K562 (cell line): ENCODE results near the gene NRXN2. TPM values are rescaled to one million over a fixed set of nuclear protein-coding genes. Genes with fewer than 3 reads are reported as not detected.

Experiments
- BMI1 ChIP-seq: fragments of 150-350 bp; IDR thresholded peaks from 2 replicates; pipeline ENCODE4 v1.6.1; 2014; ENCODE audit warnings: low read length
- C11orf30 ChIP-seq: fragments of 450-650 bp; IDR thresholded peaks from 2 replicates; pipeline ENCODE4 v1.6.1; 2016; ENCODE audit warnings: low read depth, mild to moderate bottlenecking
- GTF2E2 ChIP-seq: fragments of 200-800 bp; sonication (Bioruptor generic); IDR thresholded peaks from 2 replicates; pipeline ENCODE4 v1.6.1; 2016; ENCODE audit warnings: missing genetic modification characterization, missing compliant biosample characterization
- JUND ChIP-seq, 2 experiments: IDR thresholded peaks; 2 replicates in 1 of 2; 3 replicates in 1 of 2; pipeline ENCODE4 v1.6.1; 2011; ENCODE audit warnings: borderline replicate concordance in 2 of 2, low read depth in 2 of 2, low read length in 2 of 2, improper control_type of control experiment in 1 of 2, missing biosample characterization in 1 of 2, missing genetic modification characterization in 1 of 2, missing genetic modification reagents in 1 of 2
- NFE2L1 ChIP-seq: fragments of 450-650 bp; IDR thresholded peaks from 2 replicates; pipeline ENCODE4 v1.6.1; 2016; ENCODE audit warnings: missing genetic modification characterization, low read depth, mild to moderate bottlenecking, missing compliant biosample characterization, moderate library complexity, borderline replicate concordance
- NFXL1 ChIP-seq: fragments of 450-650 bp; formaldehyde crosslinking; IDR thresholded peaks from 2 replicates; pipeline ENCODE4 v1.4.0; 2021; ENCODE audit warnings: mild to moderate bottlenecking
- NR2C2 ChIP-seq, 2 experiments: fragments of 200-800 bp in 1 of 2; sonication (Bioruptor generic) in 1 of 2; sonication (generic) in 1 of 2; formaldehyde crosslinking in 1 of 2; IDR thresholded peaks; 2 replicates each; pipeline versions ENCODE4 v1.6.1 to v1.8.0; 2016 to 2022; ENCODE audit warnings: mild to moderate bottlenecking in 1 of 2, missing compliant biosample characterization in 1 of 2, missing genetic modification characterization in 1 of 2, missing genetic modification reagents in 1 of 2
- YY1 ChIP-seq, 3 experiments: IDR thresholded peaks; 2 replicates each; pipeline ENCODE4 v1.6.1; 2011; ENCODE audit warnings: low read length in 2 of 3, mild to moderate bottlenecking in 2 of 3, moderate library complexity in 2 of 3, borderline replicate concordance in 1 of 3, control low read depth in 1 of 3, low read depth in 1 of 3; ENCODE audit not compliant: insufficient read depth in 3 of 3, insufficient replicate concordance in 2 of 3, control insufficient read depth in 1 of 3, insufficient read length in 1 of 3; ENCODE audit errors: extremely low read depth in 1 of 3
- polyA plus RNA-seq, 8 experiments: library from polyadenylated mRNA; depleted of rRNA in 4 of 8; stranded (reverse) in 5 of 8; unstranded in 3 of 8; fragments of >200 nt; fragmentation: Nextera tagmentation in 2 of 8; fragmentation: Illumina TruSeq in 1 of 8; extraction: Ambion mirVana in 2 of 8; extraction: Trizol in 1 of 8; gene quantifications; 2 replicates each; pipeline versions ENCODE4 v1.2.1 to v1.2.3, GENCODE V29; 2011 to 2014; ENCODE audit warnings: inconsistent platforms in 1 of 8, missing spikeins in 1 of 8
- total RNA-seq, 7 experiments: library from RNA; depleted of rRNA in 6 of 7; stranded (reverse); fragments of >200 nt in 6 of 7; fragmentation: Illumina TruSeq in 2 of 7; extraction: Trizol in 2 of 7; gene quantifications; 2 replicates each; pipeline versions ENCODE4 v1.2.1 to v1.2.3, GENCODE V29; 2011 to 2021; ENCODE audit warnings: low replicate concordance in 1 of 7
- TF ChIP-seq, protein P1 (sequence below): fragments of 250-450 bp; sonication (Bioruptor Pico); IDR thresholded peaks from 2 replicates; pipeline ENCODE4 v1.5.1; 2021; ENCODE audit warnings: mild to moderate bottlenecking
- TF ChIP-seq, protein P2 (sequence below): IDR thresholded peaks from 2 replicates; pipeline ENCODE4 v1.6.1; 2011; ENCODE audit not compliant: insufficient read length; ENCODE audit errors: extremely low read depth
- TF ChIP-seq, protein P3 (sequence below): fragments of 450-650 bp; IDR thresholded peaks from 2 replicates; pipeline ENCODE4 v1.6.1; 2016; ENCODE audit warnings: missing biosample characterization, missing genetic modification characterization
- TF ChIP-seq, protein P4 (sequence below): fragments of 250-450 bp; sonication (Bioruptor Pico); IDR thresholded peaks from 2 replicates; pipeline ENCODE4 v1.8.0; 2022; ENCODE audit warnings: moderate library complexity, mild to moderate bottlenecking, inconsistent platforms
- TF ChIP-seq, protein P5 (sequence below): sonication (generic); formaldehyde crosslinking; IDR thresholded peaks from 2 replicates; pipeline ENCODE4 v1.8.1; 2022; ENCODE audit warnings: missing genetic modification reagents

NRXN2 gene
- total and polyA plus RNA-seq, 9 of the 15 experiments (the other 6 are each of a cell fraction or from before 2014, with no cell fraction given): 0.07 to 0.47 (median 0.15) TPM; not detected in 4

DNA sequence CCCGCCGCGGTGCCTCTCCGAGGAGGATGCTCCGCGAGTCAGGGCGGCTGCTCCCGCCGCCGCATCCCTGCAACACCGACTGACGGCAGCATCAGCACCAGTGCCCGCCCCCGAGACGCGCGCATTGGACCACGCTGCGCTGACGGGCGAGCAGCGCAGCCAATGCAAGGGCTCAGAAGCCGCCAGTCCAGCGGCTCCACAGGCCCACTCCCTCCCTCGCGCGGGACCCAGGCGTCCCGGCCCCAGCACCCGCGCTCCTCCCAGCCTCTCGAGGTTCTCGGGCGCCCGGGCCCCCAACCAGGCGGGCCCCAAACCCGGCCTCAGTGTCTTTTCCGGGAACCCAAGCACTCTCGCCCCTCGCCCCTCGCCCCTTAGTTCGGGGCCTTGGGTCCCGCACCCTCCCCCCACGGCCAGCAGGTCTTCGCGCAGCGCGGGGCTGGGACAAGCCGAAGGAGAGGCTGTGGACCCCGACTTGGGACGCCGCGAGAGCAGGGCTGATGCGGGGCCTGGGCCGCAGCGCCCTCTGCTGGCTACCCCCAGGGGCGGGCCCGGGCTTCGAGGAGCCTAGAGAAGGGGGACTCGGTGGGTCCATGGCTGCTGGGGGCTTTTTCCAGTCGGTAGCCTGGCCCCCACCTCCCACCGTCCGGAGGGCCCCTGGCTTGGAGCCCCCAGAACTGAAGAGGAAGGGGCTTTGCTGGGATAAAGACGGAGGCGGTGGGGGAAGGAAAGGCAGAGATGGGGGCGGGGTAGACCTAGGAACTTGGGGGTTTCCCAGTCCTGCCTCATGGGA lies at the start of gene NRXN2 (continued):
- TF ChIP-seq, protein P1, sequence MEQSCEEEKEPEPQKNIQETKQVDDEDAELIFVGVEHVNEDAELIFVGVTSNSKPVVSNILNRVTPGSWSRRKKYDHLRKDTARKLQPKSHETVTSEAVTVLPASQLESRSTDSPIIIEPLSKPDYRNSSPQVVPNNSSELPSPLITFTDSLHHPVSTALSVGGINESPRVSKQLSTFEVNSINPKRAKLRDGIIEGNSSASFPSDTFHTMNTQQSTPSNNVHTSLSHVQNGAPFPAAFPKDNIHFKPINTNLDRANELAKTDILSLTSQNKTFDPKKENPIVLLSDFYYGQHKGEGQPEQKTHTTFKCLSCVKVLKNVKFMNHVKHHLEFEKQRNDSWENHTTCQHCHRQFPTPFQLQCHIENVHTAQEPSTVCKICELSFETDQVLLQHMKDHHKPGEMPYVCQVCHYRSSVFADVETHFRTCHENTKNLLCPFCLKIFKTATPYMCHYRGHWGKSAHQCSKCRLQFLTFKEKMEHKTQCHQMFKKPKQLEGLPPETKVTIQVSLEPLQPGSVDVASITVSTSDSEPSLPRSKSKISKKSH (CRISPR knock-in tag): no peak
- TF ChIP-seq, protein P2, sequence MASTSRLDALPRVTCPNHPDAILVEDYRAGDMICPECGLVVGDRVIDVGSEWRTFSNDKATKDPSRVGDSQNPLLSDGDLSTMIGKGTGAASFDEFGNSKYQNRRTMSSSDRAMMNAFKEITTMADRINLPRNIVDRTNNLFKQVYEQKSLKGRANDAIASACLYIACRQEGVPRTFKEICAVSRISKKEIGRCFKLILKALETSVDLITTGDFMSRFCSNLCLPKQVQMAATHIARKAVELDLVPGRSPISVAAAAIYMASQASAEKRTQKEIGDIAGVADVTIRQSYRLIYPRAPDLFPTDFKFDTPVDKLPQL: no peak
- TF ChIP-seq JUND (IDR thresholded peaks at IDR 0.05; ENCODE audit: borderline replicate concordance, low read depth, low read length): no peak
- TF ChIP-seq JUND (tag; IDR thresholded peaks at IDR 0.05; ENCODE audit: borderline replicate concordance, low read depth, low read length): no peak
- no peak for TF ChIP-seq BMI1
- TF ChIP-seq, protein P3, sequence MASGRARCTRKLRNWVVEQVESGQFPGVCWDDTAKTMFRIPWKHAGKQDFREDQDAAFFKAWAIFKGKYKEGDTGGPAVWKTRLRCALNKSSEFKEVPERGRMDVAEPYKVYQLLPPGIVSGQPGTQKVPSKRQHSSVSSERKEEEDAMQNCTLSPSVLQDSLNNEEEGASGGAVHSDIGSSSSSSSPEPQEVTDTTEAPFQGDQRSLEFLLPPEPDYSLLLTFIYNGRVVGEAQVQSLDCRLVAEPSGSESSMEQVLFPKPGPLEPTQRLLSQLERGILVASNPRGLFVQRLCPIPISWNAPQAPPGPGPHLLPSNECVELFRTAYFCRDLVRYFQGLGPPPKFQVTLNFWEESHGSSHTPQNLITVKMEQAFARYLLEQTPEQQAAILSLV: no peak
- TF ChIP-seq NFXL1 (CRISPR knock-in tag): no peak
- no peak for TF ChIP-seq NR2C2 (CRISPR knock-in tag; IDR thresholded peaks at IDR 0.05)
- TF ChIP-seq NR2C2 (tag; IDR thresholded peaks at IDR 0.05): no peak
- TF ChIP-seq, protein P4, sequence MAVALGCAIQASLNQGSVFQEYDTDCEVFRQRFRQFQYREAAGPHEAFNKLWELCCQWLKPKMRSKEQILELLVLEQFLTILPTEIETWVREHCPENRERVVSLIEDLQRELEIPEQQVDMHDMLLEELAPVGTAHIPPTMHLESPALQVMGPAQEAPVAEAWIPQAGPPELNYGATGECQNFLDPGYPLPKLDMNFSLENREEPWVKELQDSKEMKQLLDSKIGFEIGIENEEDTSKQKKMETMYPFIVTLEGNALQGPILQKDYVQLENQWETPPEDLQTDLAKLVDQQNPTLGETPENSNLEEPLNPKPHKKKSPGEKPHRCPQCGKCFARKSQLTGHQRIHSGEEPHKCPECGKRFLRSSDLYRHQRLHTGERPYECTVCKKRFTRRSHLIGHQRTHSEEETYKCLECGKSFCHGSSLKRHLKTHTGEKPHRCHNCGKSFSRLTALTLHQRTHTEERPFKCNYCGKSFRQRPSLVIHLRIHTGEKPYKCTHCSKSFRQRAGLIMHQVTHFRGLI (CRISPR knock-in tag): no peak
- TF ChIP-seq GTF2E2 (tag): no peak
- no peak for TF ChIP-seq YY1 (IDR thresholded peaks at IDR 0.05; ENCODE audit: borderline replicate concordance in 1 of 3, control insufficient read depth in 1 of 3, extremely low read depth in 1 of 3, insufficient read depth in 3 of 3, insufficient read length in 1 of 3, insufficient replicate concordance in 2 of 3, low read depth in 1 of 3, low read length in 2 of 3)
- TF ChIP-seq C11orf30: no peak
- TF ChIP-seq, protein P5, sequence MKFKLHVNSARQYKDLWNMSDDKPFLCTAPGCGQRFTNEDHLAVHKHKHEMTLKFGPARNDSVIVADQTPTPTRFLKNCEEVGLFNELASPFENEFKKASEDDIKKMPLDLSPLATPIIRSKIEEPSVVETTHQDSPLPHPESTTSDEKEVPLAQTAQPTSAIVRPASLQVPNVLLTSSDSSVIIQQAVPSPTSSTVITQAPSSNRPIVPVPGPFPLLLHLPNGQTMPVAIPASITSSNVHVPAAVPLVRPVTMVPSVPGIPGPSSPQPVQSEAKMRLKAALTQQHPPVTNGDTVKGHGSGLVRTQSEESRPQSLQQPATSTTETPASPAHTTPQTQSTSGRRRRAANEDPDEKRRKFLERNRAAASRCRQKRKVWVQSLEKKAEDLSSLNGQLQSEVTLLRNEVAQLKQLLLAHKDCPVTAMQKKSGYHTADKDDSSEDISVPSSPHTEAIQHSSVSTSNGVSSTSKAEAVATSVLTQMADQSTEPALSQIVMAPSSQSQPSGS (CRISPR knock-in tag): no peak
- no peak for TF ChIP-seq NFE2L1
